GM18526 (cell line): ENCODE measurements around the gene MAPRE2.

Source experiments
- POLR2A ChIP-seq: IDR thresholded peaks from 3 replicates; pipeline ENCODE4 v1.6.1; 2011; ENCODE audit not compliant: insufficient read length; ENCODE audit errors: extremely low read depth

Gene MAPRE2

DNA sequence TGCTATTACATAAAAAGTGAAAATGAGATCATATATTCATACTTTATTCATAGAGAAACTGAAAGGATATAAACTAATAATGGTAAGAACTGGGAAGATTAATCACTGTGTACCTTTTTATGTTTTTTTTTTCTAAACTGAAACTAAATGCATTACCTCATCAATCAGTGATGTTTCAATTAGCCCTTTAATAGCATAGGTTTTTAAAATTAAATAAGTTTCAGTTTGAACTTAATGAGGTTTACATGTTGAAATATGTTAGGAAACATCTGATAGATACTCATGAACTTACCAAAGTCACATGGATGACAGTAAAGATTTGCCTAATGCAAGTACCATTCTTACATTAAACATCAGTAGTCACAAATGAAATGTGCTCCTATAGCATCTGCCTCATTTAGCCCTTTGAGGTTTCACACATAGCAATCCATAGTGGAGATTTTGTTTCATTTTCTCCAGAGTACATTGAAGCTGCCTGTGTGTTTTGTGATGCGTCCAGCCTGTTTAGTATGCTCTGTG, 8.9 kb downstream of the MAPRE2 start:
- TF ChIP-seq POLR2A: no peak

DNA sequence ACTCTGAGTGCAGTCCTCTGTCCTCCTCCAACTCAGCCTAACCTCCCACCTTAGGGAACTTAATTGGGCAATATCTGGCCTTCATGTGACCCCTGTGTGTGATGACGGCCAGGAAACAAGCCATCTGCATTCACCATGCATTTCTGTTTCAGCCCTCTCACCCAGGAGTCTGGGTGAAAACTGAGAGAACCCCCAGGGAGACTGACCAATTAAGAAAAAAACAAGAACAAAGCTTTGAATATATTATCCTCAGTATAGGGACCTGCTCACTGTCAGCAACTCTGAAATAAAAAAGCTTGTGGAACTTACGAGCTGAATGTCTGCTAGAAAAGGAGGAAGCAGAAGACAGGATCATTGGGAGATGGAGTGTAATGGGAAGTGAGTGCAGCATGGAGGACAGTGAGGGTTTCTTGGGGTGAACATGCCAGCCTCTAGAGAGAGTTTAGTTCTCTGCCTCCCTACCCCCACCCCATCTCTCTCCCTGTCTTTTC, 9.5 kb downstream of the MAPRE2 start:
- no peak for TF ChIP-seq POLR2A

DNA sequence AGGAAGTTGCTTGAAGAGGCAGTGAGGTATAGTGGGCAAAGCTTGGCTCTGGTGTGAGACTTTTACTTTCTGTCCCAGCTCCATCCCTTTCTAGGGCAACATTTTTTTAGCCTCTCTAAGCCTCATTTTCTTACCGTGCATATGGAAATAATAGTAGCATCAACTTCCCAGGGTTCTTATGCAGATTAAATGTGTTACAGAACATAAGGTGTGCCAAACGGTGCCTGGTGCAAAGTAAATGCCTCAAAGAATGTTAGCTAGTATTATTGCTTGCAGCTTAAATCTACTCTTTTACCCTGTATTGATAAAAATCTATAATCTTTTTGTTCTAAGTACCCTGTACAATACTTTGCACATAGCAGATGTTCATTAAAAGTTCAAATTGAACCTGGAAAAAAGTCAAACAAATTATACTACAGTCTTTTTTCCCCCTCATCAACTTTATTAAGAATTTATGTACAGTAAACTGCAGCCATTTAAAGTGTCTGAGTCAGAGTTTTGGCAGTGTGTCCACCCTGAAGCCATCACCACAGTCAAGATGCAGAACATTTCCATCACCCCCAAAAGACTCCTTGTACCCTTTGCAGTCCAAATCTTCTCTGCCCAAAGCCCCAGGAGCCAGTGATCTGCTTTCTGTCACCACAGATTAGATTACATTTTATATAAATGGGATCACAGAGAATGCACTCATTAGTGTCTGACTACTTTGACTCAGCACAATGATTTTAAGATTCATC, 10.6 kb downstream of the MAPRE2 start:
- TF ChIP-seq POLR2A: no peak

DNA sequence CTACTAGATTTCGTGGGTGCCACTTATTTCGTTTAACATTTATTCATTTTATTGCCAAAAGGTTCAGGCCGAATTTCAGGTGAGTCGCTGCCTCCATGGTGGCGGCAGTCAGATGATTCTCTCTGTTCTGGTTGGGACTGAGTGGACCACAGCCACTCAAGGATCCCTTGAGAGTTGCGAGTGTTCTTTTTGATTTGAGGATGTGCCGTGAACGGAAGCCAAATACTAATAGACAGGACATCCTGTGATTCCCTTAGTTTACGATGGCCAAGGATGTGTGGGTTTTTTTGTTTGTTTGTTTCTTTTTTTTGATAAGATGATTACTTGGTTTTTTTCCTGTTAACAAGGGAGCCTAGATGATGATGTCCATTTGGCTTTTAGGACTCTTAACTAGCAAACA, 13.2 kb downstream of the MAPRE2 start:
- TF ChIP-seq POLR2A: no peak

DNA sequence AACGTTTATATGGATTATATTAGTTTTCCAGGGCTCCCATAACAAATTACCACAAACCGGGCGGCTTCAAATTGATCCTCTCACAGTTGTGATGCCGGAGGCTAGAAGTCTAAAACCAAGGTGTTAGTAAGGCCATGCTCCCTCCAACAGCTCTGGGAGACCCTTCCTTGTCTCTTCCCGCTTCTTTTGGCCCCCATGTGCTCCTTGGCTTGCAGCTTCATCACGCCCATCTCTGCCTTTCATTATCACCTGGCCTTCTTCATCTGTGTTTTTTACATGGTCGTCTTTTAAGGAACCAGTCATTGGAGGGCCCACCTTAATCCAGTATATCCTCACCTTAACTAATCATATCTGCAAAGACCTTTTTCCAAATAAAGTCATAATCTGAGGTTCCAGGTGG, 13.9 kb downstream of the MAPRE2 start:
- TF ChIP-seq POLR2A: no peak

DNA sequence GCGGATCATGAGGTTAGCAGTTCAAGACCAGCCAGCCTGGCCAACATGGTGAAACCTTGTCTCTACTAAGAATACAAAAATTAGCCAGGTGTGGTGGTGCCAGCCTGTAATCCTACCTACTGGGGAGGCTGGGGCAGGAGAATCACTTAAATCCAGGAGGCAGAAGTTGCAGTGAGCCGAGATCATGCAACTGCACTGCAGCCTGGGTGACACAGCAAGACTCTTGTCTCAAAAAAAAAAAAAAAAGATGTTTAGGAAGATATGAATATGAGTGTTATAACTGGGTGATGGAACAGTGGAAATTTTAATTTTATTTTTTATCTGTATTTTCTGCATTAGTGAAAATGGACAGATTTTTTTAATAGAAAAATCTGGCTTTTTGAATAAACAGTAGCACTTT, 14.5 kb downstream of the MAPRE2 start:
- no peak for TF ChIP-seq POLR2A

DNA sequence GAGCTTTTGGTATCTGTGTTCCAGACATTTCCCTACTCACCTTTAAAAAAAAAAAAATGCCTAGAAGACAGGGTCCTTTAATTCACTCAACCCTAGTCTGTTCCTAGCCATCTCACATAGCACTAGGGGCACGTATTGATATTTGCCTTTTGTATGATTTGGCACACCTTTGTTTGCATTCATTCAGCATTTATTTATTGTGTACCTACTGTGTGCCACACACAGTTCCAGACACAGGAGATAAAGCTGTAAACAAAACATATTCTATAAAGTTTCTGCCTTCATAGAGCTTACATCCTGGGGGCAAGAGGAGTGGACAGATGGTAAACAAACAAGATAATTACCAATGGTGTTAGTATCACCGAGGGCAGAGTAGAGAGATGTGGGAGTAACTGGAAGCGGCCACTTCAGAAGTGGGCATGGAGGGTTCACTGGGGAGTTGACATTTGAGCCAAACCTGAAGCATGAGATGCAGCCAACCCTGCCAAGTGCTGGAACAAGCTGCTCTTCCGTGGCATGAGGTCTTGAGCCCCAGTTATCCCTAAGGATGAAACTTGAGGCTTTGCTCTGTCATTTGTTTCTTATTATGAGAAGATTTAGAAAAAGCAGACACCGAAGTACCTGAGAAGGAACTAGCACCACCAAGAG, 18.2 kb downstream of the MAPRE2 start:
- no peak for TF ChIP-seq POLR2A

DNA sequence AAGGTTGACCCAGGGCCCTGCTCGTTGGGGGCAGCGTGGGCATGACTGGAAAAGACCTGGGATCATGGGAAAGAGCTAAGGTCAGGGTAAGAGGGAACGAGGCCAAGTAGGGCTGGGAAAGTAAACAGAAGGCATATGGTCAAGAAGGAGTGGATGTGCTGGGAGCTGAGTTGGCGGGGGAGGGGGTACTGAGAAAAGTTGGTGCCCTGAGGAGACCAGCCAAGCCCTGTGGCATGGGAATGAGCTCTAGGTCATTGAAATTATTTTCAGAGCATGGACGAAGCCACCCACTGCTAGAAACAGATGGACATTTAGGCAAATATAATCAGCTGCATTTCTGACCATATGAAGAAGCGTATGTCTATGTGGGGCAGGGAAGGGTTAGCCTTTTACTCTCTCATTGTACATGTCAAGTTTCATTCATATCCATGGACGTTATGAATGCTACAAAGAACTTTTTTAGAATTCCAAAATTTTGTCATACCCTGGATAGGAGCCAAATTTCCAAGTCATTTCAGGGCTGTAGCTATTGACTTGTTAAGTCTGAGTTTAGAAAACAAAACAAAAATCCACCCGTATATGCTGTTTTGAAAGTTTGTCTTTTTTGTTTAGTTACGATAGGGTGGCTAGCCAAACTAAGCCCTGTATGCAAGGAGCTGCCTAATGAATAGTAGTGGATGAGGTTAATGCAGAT, 19.1 kb downstream of the MAPRE2 start:
- no peak for TF ChIP-seq POLR2A

DNA sequence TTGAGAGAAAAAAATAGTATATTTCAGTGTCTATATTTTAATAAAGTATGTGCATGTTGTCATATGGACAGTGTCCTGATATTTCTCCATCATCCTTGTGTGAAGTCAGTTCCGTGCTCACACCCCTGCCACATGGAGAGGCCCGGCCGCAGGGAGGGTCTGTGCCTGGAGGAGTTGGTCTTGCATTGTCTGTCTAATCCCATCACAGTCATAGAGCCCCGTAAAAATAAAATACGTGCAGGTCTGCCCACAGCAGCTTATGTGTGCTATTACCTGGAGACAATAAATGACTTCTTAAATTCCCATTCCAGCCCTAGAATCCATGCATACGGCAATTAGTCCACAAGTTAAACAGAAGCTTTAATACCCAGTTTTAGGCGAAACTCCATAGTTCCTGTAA, 20.1 kb downstream of the MAPRE2 start:
- no peak for TF ChIP-seq POLR2A

DNA sequence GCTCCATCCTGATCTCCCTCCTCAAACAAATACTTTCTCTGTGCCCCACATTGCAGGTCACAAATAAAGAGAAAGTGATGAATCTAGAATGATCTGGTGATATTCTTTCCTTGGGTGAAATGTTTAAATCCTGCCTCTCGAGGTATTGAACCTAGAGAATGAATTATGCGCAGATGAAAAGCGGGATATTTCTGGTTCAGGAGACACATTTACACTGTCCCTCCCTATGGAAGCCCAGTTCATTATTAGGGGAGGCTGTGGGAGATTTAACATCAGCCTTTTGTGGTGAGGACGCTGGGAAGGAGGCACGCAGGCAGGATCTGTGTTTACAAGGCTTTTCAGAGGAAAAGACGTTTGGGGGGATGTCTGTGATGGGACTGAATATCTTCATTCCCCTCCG, 20.6 kb downstream of the MAPRE2 start:
- TF ChIP-seq POLR2A: no peak

DNA sequence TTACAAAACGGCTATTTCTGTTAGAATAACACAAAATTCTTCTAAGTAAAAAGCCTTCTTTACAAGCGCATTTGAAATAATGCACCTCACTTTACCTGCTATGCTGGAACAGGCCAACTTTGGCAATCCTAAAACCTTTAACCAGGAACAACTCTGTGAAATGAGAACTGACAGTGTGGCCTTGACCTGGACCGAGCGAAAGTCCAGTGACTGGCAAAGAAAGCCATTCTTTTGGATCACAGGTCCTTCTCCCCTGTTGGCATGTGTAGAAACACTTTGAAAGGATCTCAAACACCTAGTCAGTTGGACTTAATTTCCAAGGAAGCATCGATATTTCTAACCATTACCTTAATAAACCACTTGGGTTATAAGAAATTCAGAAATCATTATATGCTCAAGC, 21.2 kb downstream of the MAPRE2 start:
- TF ChIP-seq POLR2A: no peak

DNA sequence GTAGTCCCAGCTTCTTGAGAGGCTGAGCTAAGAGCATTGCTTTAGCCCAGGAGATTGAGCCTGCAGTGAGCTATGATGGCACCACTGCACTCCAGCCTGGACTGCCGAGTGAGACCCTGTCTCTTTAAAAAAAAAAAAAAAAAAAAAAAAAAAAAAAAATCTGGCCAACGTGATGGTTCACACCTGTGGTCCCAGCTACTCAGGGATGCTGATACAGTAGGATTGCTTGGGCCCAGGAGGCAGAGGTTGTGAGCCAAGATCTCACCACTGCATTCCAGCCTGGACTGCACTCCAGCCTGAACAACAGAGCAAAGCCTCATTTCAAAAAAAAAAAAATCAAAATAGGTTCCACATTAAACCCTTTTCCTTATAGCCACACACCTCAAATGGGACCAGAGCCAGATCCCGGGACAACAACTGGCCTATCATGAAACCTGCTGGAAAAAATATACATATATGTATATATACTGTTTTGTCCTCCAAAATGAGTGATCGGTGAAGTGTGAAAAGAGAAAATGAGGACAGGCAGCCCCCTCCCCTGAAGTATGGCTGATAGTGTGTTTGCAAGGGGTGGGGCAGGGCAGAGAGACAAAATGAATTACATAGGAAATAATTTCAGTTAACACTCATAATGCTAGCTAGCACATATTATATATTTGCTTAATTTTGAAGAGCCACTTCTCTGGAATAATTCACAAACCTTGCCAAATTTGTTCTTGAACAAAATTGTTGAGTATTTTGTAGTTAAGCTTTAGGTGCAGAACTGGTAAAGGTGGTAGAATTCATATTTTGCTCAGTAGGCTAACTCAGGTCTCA, 22.9 kb downstream of the MAPRE2 start:
- no peak for TF ChIP-seq POLR2A

DNA sequence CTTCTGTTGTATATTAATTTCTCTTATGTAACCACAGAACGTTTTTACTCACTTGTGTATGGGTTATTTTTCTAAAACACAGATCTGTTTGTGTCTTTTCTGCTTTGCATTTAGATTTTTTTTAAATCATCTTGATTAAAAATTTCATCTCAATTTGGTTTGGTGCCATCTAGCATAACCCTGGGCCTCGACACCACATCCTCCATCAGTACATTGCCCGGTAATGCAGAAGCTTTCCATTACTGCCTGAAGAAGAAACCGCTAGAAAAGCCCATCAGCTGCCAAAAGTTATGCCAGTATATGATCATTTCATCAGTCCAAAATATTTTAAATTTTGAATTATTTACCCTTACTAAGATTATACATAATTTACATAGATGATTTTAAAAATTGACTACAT, 26.2 kb downstream of the MAPRE2 start:
- TF ChIP-seq POLR2A: no peak

DNA sequence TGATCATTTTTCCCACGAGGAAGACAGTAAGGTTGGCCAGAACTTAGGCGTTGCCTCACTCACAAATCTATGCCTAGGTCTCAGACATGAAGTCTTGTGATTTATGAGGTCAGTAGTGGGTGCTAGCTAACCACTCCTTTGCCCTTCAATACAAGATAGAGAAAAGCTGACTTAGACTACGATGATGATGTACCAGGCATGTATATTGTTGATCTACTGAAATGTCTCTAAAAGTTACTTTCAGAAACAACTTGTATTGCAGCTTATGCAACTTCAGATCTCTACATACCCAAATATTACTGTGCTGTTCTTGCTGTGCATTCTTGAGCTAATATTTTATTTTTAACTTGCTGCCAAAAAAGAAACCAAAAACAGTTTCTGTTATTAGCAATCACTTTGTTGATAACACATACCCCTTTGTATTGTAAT, 30.6 kb downstream of the MAPRE2 start:
- TF ChIP-seq POLR2A: no peak

DNA sequence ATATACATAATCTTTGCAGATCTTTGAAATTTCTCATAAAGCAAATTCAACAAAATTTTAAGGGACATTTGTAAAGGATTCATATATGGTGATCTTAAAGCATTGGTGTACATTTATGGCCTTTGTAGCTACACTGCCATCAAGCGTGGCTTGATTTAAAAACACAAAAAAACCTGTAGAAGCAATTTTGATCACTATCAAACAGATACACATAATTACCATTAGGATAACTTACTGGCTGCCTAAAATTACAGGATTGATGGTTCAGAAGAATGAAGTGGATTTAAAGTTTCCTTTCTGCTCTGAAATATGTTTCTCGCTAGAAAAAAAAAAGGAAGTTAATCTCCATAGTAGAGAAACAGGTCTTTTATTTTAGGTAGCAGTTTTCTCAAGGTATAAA, 31.4 kb downstream of the MAPRE2 start:
- TF ChIP-seq POLR2A: no peak
